Vagina (tissue), 2 donors: ENCODE data around the gene ATP5F1E. TPM values are rescaled to one million over a fixed set of nuclear protein-coding genes. Genes with fewer than 3 reads are reported as not detected.

ENCODE experiments used
- DNase-seq, 2 donors: peaks; one replicate each; pipeline ENCODE4 v3.0.0-alpha.2; 2017; ENCODE audit errors: extremely low spot score in 2 of 2
- H3K27ac ChIP-seq: fragments of 200-600 bp; sonication (generic); one replicate; pipeline ENCODE4 v1.5.1; 2019
- H3K27me3 ChIP-seq: fragments of 200-600 bp; sonication (generic); one replicate; pipeline ENCODE4 v1.5.1; 2019
- H3K36me3 ChIP-seq, 2 donors: fragments of 200-600 bp; sonication (generic); one replicate each; pipeline ENCODE4 v1.5.1; 2017 to 2019
- H3K4me1 ChIP-seq: fragments of 200-600 bp; sonication (generic); one replicate; pipeline ENCODE4 v1.5.1; 2019
- H3K4me3 ChIP-seq, 2 donors: fragments of 200-600 bp; sonication (generic); 1 replicate in 1 of 2; 2 replicates in 1 of 2; pipeline ENCODE4 v1.5.1; 2016 to 2019
- H3K9me3 ChIP-seq: fragments of 200-600 bp; sonication (generic); one replicate; pipeline ENCODE4 v1.5.1; 2019
- POLR2A ChIP-seq, 2 donors: fragments of 450-650 bp; IDR thresholded peaks; one replicate each; pipeline ENCODE4 v1.6.1; 2017; ENCODE audit warnings: antibody characterized with exemption in 2 of 2, mild to moderate bottlenecking in 2 of 2, moderate library complexity in 2 of 2
- POLR2AphosphoS5 ChIP-seq, 2 donors: sonication (generic); formaldehyde crosslinking; IDR thresholded peaks; one replicate each; pipeline ENCODE4 v1.9.0; 2017; ENCODE audit warnings: antibody characterized with exemption in 2 of 2, mild to moderate bottlenecking in 2 of 2, low read depth in 1 of 2; ENCODE audit not compliant: insufficient read depth in 1 of 2
- intact Hi-C: fragments of 100-400 bp; cut with DNase I; formaldehyde crosslinking; loops from one replicate; pipeline ENCODE4 v1.15.1; 2023
- total RNA-seq: library from RNA; depleted of rRNA; stranded (reverse); fragments of >200 nt; gene quantifications from one replicate; pipeline ENCODE4 v1.2.3, GENCODE V29; 2016
- TF ChIP-seq, protein P1 (sequence below), 3 experiments: fragments of 450-650 bp in 2 of 3; fragments of 200-600 bp in 1 of 3; sonication (generic) in 1 of 3; IDR thresholded peaks; one replicate each; pipeline ENCODE4 v1.5.1; 2017 to 2019; ENCODE audit warnings: antibody characterized with exemption in 3 of 3, mild to moderate bottlenecking in 2 of 3, moderate library complexity in 2 of 3

Gene ATP5F1E
- total RNA-seq, 1 donor from 2014 or later: 22.8 TPM

- no peak for DNase-seq
- Histone ChIP-seq H3K4me3 (peak overlapping the region; percentile 61 to 78), H3K27me3 (no peaks in the 10 kb centered on the region), H3K36me3 (peaks cover 0 to 2% of the 10 kb centered on the region in 2 donors), H3K4me1 (peaks cover 48% of the 10 kb centered on the region), H3K27ac (peak overlapping the region; percentile 76), H3K9me3 (no peaks in the 10 kb centered on the region)
- no peak for TF ChIP-seq POLR2A (IDR thresholded peaks at IDR 0.05)
- TF ChIP-seq POLR2AphosphoS5 (IDR thresholded peaks at IDR 0.05; ENCODE audit: insufficient read depth in 1 of 2, low read depth in 1 of 2): peak in 1 of 2 donors; percentile 22
- intact Hi-C loops: no loop called here
Measured at GRCh38 chr20:59006167-59006863, 25.8 kb downstream of the ATP5F1E start.

DNA sequence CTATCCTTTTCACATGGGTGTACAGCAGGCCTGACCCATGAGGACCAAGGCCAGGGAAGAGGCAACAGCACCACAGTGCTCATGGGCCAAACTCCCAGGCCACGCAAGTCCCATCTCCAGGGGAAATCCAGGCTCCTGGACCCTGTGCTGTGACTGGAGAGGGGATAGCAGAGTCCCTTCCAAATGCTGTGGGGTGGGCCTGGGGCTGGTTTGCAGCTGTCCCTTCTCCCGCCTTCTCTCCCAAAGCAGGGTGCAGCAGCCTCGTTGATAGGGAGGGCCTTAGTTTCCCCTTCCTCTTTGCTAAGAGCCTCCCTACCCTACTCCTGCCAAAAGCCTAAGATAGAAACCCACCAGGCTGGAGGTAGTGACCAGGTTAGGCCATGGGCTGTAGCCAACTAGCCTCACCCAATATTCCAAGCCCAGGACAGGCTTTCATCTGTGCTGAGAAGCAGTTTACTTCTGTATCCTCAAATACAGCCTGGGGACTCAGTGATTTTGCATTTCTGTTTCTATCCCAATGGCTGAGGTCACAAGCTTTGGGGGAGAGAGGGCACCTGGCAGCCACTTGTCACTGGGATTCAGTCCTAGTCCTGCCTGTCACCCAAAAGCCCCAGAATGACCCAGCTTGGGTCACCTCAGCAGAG, 26.5 kb downstream of the ATP5F1E start:
- peaks cover 0 to 5% of the 10 kb centered on the region in 2 donors for H3K36me3 ChIP-seq
- peaks cover 41% of the 10 kb centered on the region for H3K4me1 ChIP-seq
- H3K27me3 ChIP-seq: no peaks in the 10 kb centered on the region
- peak overlapping the region; percentile 61 to 78 for H3K4me3 ChIP-seq
- intact Hi-C loops: no loop called here
- H3K27ac ChIP-seq: peak overlapping the region; percentile 76
- no peak for DNase-seq
- TF ChIP-seq, protein P1, sequence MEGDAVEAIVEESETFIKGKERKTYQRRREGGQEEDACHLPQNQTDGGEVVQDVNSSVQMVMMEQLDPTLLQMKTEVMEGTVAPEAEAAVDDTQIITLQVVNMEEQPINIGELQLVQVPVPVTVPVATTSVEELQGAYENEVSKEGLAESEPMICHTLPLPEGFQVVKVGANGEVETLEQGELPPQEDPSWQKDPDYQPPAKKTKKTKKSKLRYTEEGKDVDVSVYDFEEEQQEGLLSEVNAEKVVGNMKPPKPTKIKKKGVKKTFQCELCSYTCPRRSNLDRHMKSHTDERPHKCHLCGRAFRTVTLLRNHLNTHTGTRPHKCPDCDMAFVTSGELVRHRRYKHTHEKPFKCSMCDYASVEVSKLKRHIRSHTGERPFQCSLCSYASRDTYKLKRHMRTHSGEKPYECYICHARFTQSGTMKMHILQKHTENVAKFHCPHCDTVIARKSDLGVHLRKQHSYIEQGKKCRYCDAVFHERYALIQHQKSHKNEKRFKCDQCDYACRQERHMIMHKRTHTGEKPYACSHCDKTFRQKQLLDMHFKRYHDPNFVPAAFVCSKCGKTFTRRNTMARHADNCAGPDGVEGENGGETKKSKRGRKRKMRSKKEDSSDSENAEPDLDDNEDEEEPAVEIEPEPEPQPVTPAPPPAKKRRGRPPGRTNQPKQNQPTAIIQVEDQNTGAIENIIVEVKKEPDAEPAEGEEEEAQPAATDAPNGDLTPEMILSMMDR (IDR thresholded peaks at IDR 0.05): no peak
- no peak for TF ChIP-seq POLR2A (IDR thresholded peaks at IDR 0.05)
- TF ChIP-seq POLR2AphosphoS5 (IDR thresholded peaks at IDR 0.05; ENCODE audit: insufficient read depth in 1 of 2, low read depth in 1 of 2): no peak
- H3K9me3 ChIP-seq: no peaks in the 10 kb centered on the region

DNA sequence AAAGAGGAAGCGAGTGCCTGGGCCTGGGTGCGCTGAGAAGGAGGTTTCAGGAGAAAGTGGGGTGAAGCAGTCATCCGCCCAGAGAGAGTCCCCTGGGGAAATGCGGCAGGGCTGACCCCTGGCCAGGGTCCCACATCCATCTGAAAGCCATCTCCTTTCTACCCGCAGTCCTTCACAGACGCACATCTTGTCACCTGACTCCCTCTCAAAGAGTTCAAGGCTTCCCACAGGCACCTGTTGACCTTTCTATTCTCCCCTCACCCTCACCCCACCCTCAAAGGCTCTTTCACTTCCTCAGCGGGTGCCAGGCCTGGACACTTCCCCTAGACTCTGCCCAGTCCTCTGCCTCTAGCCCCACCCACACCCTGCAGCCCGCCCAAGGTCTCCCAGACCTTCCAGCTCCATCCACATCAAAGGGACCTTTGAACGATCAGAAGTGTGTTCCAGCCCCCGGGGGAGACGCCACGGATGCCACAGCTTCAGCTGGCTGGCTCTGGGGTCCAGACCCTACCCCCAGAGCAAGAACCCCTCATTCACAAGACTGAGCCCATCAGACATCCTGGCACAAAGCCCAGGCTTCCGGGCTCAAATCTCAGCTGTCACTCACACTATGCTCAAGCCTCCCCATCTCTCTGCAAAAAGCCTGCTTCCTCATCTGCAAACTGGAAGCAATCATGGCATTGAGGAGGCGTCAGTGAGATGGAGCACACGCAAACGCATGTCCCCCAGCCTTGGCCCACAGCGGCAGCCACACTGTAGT, 27.2 kb downstream of the ATP5F1E start:
- Histone ChIP-seq H3K9me3 (no peaks in the 10 kb centered on the region), H3K27ac (peak overlapping the region; percentile 76), H3K36me3 (peaks cover 0 to 5% of the 10 kb centered on the region in 2 donors), H3K4me1 (peaks cover 34% of the 10 kb centered on the region), H3K27me3 (no peaks in the 10 kb centered on the region), H3K4me3 (peak overlapping the region; percentile 61 to 78)
- TF ChIP-seq POLR2A (IDR thresholded peaks at IDR 0.05) (no peak), POLR2AphosphoS5 (IDR thresholded peaks at IDR 0.05; ENCODE audit: insufficient read depth in 1 of 2, low read depth in 1 of 2) (no peak)
- TF ChIP-seq, protein P1 (IDR thresholded peaks at IDR 0.05): no peak
- intact Hi-C loops: no loop called here
- no peak for DNase-seq

GRCh38 chr20:59004493-59004762, 27.7 kb downstream of the ATP5F1E start:
- intact Hi-C loops: no loop called here
- Histone ChIP-seq H3K36me3 (peaks cover 0 to 7% of the 10 kb centered on the region in 2 donors), H3K9me3 (no peaks in the 10 kb centered on the region), H3K27ac (peak overlapping the region; percentile 76), H3K27me3 (no peaks in the 10 kb centered on the region), H3K4me1 (peaks cover 34% of the 10 kb centered on the region), H3K4me3 (no peak overlapping the region)
- DNase-seq: no peak
- TF ChIP-seq POLR2AphosphoS5 (IDR thresholded peaks at IDR 0.05; ENCODE audit: insufficient read depth in 1 of 2, low read depth in 1 of 2): no peak

GRCh38 chr20:59003836-59004492, 28.2 kb downstream of the ATP5F1E start:
- DNase-seq: no peak
- TF ChIP-seq POLR2AphosphoS5 (IDR thresholded peaks at IDR 0.05; ENCODE audit: insufficient read depth in 1 of 2, low read depth in 1 of 2) (no peak), POLR2A (IDR thresholded peaks at IDR 0.05) (no peak)
- TF ChIP-seq, protein P1 (IDR thresholded peaks at IDR 0.05): no peak
- intact Hi-C loops: no loop called here

More at GRCh38 chr20:59003836-59004492, 28.2 kb downstream of the ATP5F1E start:
- Histone ChIP-seq H3K27me3 (no peaks in the 10 kb centered on the region), H3K4me1 (peaks cover 34% of the 10 kb centered on the region), H3K4me3 (no peak overlapping the region), H3K9me3 (no peaks in the 10 kb centered on the region), H3K36me3 (peaks cover 0 to 10% of the 10 kb centered on the region in 2 donors), H3K27ac (peak overlapping the region; percentile 76)
